ENCODE results near the gene C6orf89.

DNA sequence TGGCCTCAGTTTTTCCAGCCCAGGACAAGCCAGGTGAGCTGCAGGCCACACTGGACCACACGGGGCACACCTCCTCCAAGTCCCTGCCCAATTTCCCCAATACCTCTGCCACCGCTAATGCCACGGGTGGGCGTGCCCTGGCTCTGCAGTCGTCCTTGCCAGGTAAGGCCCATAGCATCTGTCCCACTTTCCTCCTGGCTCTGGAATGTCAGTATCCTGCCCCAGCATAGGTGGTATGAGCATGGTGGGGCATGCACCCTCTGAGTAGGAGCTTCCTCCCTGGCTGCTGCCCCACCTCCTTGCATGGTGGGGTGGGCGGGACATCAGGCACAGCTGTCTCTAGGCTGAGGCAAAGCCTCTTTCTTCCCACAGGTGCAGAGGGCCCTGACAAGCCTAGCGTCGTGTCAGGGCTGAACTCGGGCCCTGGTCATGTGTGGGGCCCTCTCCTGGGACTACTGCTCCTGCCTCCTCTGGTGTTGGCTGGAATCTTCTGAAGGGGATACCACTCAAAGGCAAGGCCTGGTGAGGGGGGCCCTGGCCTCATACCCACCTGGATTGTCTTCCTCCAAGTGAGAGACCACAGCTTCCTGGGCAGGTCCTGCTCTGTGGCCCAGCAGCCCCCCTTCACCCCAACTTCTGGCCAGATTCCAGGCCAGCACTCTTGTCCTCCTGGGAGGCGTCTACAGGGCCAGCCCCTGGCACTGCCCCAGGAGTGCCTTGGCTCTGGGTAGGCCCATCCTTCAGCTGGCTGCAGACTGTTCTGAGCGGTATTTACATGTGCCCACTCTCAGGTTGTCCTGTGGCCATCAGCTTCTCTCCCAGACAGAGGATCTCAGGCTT, 77.9 kb downstream of the C6orf89 start:
- TF ChIP-seq CTCF (IDR thresholded peaks at IDR 0.05) (no peak), POLR2AphosphoS5 (IDR thresholded peaks at IDR 0.05) (no peak), POLR2A (IDR thresholded peaks at IDR 0.05) (no peak), EP300 (IDR thresholded peaks at IDR 0.05) (no peak)

All from suprapubic skin (tissue), 4 donors.